PFSK-1 (cell line): ENCODE measurements around the gene RABGAP1L.

Experiments
- FOXP2 ChIP-seq: optimal IDR thresholded peaks from 2 replicates; pipeline ENCODE3; 2011; ENCODE audit warnings: borderline replicate concordance, control low read depth, inconsistent platforms; ENCODE audit not compliant: insufficient read depth; ENCODE audit errors: extremely low read length, extremely low read depth
- POLR2AphosphoS5 ChIP-seq: IDR thresholded peaks from 2 replicates; pipeline ENCODE4 v1.6.1; 2012; ENCODE audit warnings: low read depth, mild to moderate bottlenecking, control low read depth, low read length, moderate library complexity
- REST ChIP-seq, 2 experiments: IDR thresholded peaks; 2 replicates each; pipeline versions ENCODE4 v1.6.1 to v1.8.0; 2011 to 2012; ENCODE audit warnings: low read depth in 2 of 2, low read length in 2 of 2, control low read depth in 1 of 2, inconsistent platforms in 1 of 2, mild to moderate bottlenecking in 1 of 2, moderate library complexity in 1 of 2; ENCODE audit not compliant: insufficient read depth in 1 of 2
- SIN3A ChIP-seq: IDR thresholded peaks from 2 replicates; pipeline ENCODE4 v1.6.1; 2012; ENCODE audit warnings: mild to moderate bottlenecking, low read length, moderate library complexity, borderline replicate concordance; ENCODE audit not compliant: insufficient read depth
- TAF1 ChIP-seq: IDR thresholded peaks from 2 replicates; pipeline ENCODE4 v1.6.1; 2012; ENCODE audit warnings: low read length, control low read depth, borderline replicate concordance; ENCODE audit not compliant: insufficient read depth

Gene RABGAP1L

GRCh38 chr1:174200746-174201145 lies 41.4 kb downstream of the RABGAP1L start:
- TF ChIP-seq SIN3A (no peak), POLR2AphosphoS5 (no peak), REST (IDR thresholded peaks at IDR 0.05; ENCODE audit: insufficient read depth in 1 of 2, low read depth in 2 of 2, low read length in 2 of 2) (no peak), TAF1 (no peak), FOXP2 (no peak)

- TF ChIP-seq POLR2AphosphoS5 (no peak), FOXP2 (no peak), SIN3A (no peak), TAF1 (no peak), REST (IDR thresholded peaks at IDR 0.05; ENCODE audit: insufficient read depth in 1 of 2, low read depth in 2 of 2, low read length in 2 of 2) (no peak)
Measured at GRCh38 chr1:174204697-174205308, 45.5 kb downstream of the RABGAP1L start.

GRCh38 chr1:174206148-174206836 lies 47.0 kb downstream of the RABGAP1L start:
- TF ChIP-seq FOXP2 (no peak), TAF1 (no peak), POLR2AphosphoS5 (no peak), SIN3A (no peak), REST (IDR thresholded peaks at IDR 0.05; ENCODE audit: insufficient read depth in 1 of 2, low read depth in 2 of 2, low read length in 2 of 2) (no peak)

- TF ChIP-seq POLR2AphosphoS5 (no peak), REST (IDR thresholded peaks at IDR 0.05; ENCODE audit: insufficient read depth in 1 of 2, low read depth in 2 of 2, low read length in 2 of 2) (no peak), SIN3A (no peak), TAF1 (no peak), FOXP2 (no peak)
Measured at GRCh38 chr1:174209347-174210187, 50.2 kb downstream of the RABGAP1L start.
